MM.1S (cell line): Measurements from ENCODE around the gene TBC1D25.

Experiments used
- DNase-seq: peaks from one replicate; pipeline ENCODE4 v3.0.0-alpha.2; 2015
- H2AFZ ChIP-seq: fragments of 300-600 bp; sonication (generic); 2 replicates; pipeline ENCODE4 v1.6.0; 2016; ENCODE audit warnings: antibody characterized with exemption, low read length
- H3F3A ChIP-seq: fragments of 300-600 bp; sonication (generic); 2 replicates; pipeline ENCODE4 v1.6.1; 2016; ENCODE audit warnings: mild to moderate bottlenecking, antibody characterized with exemption, low read length, moderate library complexity, mixed read lengths; ENCODE audit not compliant: insufficient read depth
- H3K27ac ChIP-seq: fragments of 300-600 bp; sonication (generic); 2 replicates; pipeline ENCODE4 v1.5.1; 2016; ENCODE audit warnings: mild to moderate bottlenecking, low read length
- H3K27me3 ChIP-seq: fragments of 300-600 bp; sonication (generic); replicated peaks from 2 replicates; pipeline ENCODE4 v1.6.0; 2016; ENCODE audit warnings: low read length; ENCODE audit not compliant: insufficient read depth
- H3K36me3 ChIP-seq: fragments of 300-600 bp; sonication (generic); replicated peaks from 2 replicates; pipeline ENCODE4 v1.6.1; 2016; ENCODE audit warnings: mild to moderate bottlenecking, low read length, mixed read lengths; ENCODE audit not compliant: insufficient read depth
- H3K4me1 ChIP-seq: fragments of 300-600 bp; sonication (generic); 2 replicates; pipeline ENCODE4 v1.6.1; 2016; ENCODE audit warnings: low read length, mixed read lengths
- H3K4me2 ChIP-seq: fragments of 300-600 bp; sonication (generic); 2 replicates; pipeline ENCODE4 v1.6.0; 2016; ENCODE audit warnings: low read depth, low read length
- H3K4me3 ChIP-seq: fragments of 300-600 bp; sonication (generic); 2 replicates; pipeline ENCODE4 v1.5.1; 2016; ENCODE audit warnings: low read length, mixed read lengths
- H3K79me2 ChIP-seq: fragments of 300-600 bp; sonication (generic); 2 replicates; pipeline ENCODE4 v1.6.1; 2016; ENCODE audit warnings: mixed run types, low read length, mixed read lengths
- H3K9ac ChIP-seq: fragments of 300-600 bp; sonication (generic); 2 replicates; pipeline ENCODE4 v1.6.1; 2016; ENCODE audit warnings: low read length, mixed read lengths
- H3K9me2 ChIP-seq: fragments of 300-600 bp; sonication (generic); replicated peaks from 2 replicates; pipeline ENCODE4 v1.6.1; 2016; ENCODE audit warnings: mild to moderate bottlenecking, low read length, mixed read lengths; ENCODE audit not compliant: insufficient read depth
- H3K9me3 ChIP-seq: fragments of 300-600 bp; sonication (generic); replicated peaks from 2 replicates; pipeline ENCODE4 v1.6.1; 2016; ENCODE audit warnings: mild to moderate bottlenecking, low read length, mixed read lengths; ENCODE audit not compliant: insufficient read depth
- H4K20me1 ChIP-seq: fragments of 300-600 bp; sonication (generic); 2 replicates; pipeline ENCODE4 v1.6.1; 2016; ENCODE audit warnings: mild to moderate bottlenecking, low read length, moderate library complexity, mixed read lengths; ENCODE audit not compliant: insufficient read depth
- EZH2 ChIP-seq: fragments of 300-600 bp; sonication (generic); optimal IDR thresholded peaks from 2 replicates; pipeline ENCODE3; 2017; ENCODE audit warnings: low read depth, mild to moderate bottlenecking, antibody characterized with exemption, low read length, mixed read lengths
- EZH2phosphoT487 ChIP-seq: fragments of 300-600 bp; sonication (generic); IDR thresholded peaks from 2 replicates; pipeline ENCODE4 v1.6.1; 2018; ENCODE audit warnings: antibody characterized with exemption, low read length
- TF ChIP-seq, protein P1 (sequence below): fragments of 300-600 bp; sonication (generic); IDR thresholded peaks from 2 replicates; pipeline ENCODE4 v1.5.1; 2016; ENCODE audit warnings: antibody characterized with exemption, low read length, mixed read lengths

The TBC1D25 gene

DNA sequence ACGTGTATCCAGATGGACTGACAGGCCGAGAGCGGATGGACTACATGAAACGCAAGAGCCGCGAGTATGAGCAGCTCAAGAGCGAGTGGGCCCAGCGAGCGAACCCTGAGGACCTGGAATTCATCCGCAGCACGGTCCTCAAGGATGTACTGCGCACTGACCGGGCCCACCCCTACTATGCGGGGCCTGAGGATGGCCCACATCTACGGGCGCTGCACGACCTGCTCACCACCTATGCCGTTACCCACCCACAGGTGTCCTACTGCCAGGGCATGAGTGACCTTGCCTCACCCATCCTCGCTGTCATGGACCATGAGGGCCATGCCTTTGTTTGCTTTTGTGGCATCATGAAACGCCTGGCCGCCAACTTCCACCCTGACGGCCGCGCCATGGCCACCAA lies 20.1 kb downstream of the TBC1D25 start:
- Histone ChIP-seq H3K36me3 (no peaks in the 10 kb centered on the region), H3K4me3 (no peak overlapping the region), H3K9me3 (no peaks in the 10 kb centered on the region), H2AFZ (no peak overlapping the region), H3K27me3 (no peaks in the 10 kb centered on the region), H3K79me2 (no peaks in the 10 kb centered on the region), H3K9ac (no peak overlapping the region), H3K4me1 (no peaks in the 10 kb centered on the region), H3F3A (no peaks in the 10 kb centered on the region), H3K4me2 (no peak overlapping the region), H3K27ac (no peak overlapping the region), H4K20me1 (no peaks in the 10 kb centered on the region), H3K9me2 (no peaks in the 10 kb centered on the region)
- DNase-seq, result no peak
- TF ChIP-seq EZH2phosphoT487 (no peak), EZH2 (no peak)
- TF ChIP-seq, protein P1, sequence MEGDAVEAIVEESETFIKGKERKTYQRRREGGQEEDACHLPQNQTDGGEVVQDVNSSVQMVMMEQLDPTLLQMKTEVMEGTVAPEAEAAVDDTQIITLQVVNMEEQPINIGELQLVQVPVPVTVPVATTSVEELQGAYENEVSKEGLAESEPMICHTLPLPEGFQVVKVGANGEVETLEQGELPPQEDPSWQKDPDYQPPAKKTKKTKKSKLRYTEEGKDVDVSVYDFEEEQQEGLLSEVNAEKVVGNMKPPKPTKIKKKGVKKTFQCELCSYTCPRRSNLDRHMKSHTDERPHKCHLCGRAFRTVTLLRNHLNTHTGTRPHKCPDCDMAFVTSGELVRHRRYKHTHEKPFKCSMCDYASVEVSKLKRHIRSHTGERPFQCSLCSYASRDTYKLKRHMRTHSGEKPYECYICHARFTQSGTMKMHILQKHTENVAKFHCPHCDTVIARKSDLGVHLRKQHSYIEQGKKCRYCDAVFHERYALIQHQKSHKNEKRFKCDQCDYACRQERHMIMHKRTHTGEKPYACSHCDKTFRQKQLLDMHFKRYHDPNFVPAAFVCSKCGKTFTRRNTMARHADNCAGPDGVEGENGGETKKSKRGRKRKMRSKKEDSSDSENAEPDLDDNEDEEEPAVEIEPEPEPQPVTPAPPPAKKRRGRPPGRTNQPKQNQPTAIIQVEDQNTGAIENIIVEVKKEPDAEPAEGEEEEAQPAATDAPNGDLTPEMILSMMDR, result no peak

DNA sequence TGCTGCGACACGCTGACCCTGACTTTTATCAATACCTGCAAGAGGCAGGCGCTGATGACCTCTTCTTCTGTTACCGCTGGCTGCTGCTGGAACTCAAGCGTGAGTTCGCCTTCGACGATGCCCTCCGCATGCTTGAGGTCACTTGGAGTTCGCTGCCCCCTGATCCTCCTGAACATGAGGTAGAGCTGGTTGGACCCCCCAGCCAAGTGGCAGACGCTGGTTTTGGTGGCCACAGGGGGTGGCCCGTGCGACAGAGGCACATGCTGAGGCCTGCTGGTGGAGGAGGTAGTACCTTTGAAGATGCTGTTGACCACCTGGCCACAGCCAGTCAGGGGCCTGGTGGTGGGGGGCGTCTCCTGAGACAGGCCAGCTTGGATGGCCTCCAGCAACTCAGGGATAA lies 20.5 kb downstream of the TBC1D25 start:
- TF ChIP-seq EZH2phosphoT487 (no peak), EZH2 (no peak)
- TF ChIP-seq, protein P1, result no peak
- Histone ChIP-seq H3K4me1 (no peaks in the 10 kb centered on the region), H3K9me3 (no peaks in the 10 kb centered on the region), H3K4me2 (no peak overlapping the region), H3K36me3 (no peaks in the 10 kb centered on the region), H3K27me3 (no peaks in the 10 kb centered on the region), H2AFZ (no peak overlapping the region), H3K9me2 (no peaks in the 10 kb centered on the region), H3K9ac (no peak overlapping the region), H3F3A (no peaks in the 10 kb centered on the region), H3K4me3 (no peak overlapping the region), H4K20me1 (no peaks in the 10 kb centered on the region), H3K79me2 (no peaks in the 10 kb centered on the region), H3K27ac (no peak overlapping the region)
- DNase-seq, result no peak

GRCh38 chrX:48560681-48561080 lies 21.2 kb downstream of the TBC1D25 start:
- no peak overlapping the region for H3K9ac ChIP-seq
- no peak overlapping the region for H3K4me2 ChIP-seq
- no peaks in the 10 kb centered on the region for H3F3A ChIP-seq

More at GRCh38 chrX:48560681-48561080, 21.2 kb downstream of the TBC1D25 start:
- Histone ChIP-seq H3K9me2 (no peaks in the 10 kb centered on the region), H3K4me1 (no peaks in the 10 kb centered on the region), H3K4me3 (no peak overlapping the region), H3K79me2 (no peaks in the 10 kb centered on the region), H3K27me3 (no peaks in the 10 kb centered on the region), H4K20me1 (no peaks in the 10 kb centered on the region), H2AFZ (no peak overlapping the region), H3K9me3 (no peaks in the 10 kb centered on the region), H3K36me3 (no peaks in the 10 kb centered on the region), H3K27ac (no peak overlapping the region)
- TF ChIP-seq EZH2 (no peak), EZH2phosphoT487 (no peak)
- TF ChIP-seq, protein P1, result no peak
- DNase-seq, result no peak
